ENCODE results near the gene NOSIP. TPM values are rescaled to one million over a fixed set of nuclear protein-coding genes. Genes with fewer than 3 reads are reported as not detected.

NOSIP gene
- total RNA-seq, 2 experiments from 2014 or later, result 202 to 203 TPM

DNA sequence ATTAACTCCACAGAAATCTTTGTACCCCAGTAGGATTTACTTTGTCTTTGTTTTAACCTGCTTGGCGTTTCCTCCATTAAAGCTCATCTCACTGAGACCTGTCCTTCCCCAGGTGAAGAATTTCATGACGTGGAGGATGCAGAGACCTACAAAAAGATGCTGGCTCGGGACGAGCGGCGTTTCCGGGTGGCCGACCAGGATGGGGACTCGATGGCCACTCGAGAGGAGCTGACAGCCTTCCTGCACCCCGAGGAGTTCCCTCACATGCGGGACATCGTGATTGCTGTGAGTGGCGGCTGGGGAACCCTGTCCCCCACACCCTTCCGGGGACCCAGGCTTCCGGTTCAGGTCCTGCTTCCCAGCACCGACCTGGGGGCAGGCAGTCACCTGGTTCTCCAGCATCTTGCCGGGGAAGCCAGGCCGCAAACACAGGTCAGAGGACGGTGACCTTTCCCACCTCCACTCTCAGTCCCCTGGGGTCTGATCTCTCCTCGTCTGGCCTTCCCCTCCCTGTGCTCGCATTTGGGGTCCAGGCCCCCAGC, 43.4 kb downstream of the NOSIP start:
- no peak for TF ChIP-seq CTCF (IDR thresholded peaks at IDR 0.05)
- ChIA-PET POLR2A (no interaction called here), CTCF (interaction anchor here (1.9 to 4.3 kb wide), 2 partner anchors 10 to 33 kb away, joined by 6 to 31 read pairs; no protein-coding TSS in a partner anchor)
- H3K4me1 Mint-ChIP-seq (ENCODE audit: low read depth), result peaks cover 24% of the 10 kb centered on the region
- no peaks in the 10 kb centered on the region for H3K36me3 Mint-ChIP-seq (ENCODE audit: low read depth)
- Histone ChIP-seq H3K9me3 (ENCODE audit: control insufficient read depth in 1 of 2, insufficient read depth in 1 of 2, low read length in 2 of 2) (no peaks in the 10 kb centered on the region), H3K4me3 (ENCODE audit: low read length) (no peak overlapping the region), H3K4me1 (ENCODE audit: insufficient read depth, low read length) (peaks cover 28% of the 10 kb centered on the region), H3K36me3 (ENCODE audit: insufficient read depth, low read length) (peaks cover 3% of the 10 kb centered on the region), H3K27ac (ENCODE audit: low read depth in 1 of 2, low read length in 2 of 2) (no peak overlapping the region), H3K27me3 (ENCODE audit: control insufficient read depth in 1 of 2, insufficient read depth in 2 of 2, low read length in 2 of 2) (no peaks in the 10 kb centered on the region)
- no peaks in the 10 kb centered on the region for H3K27me3 Mint-ChIP-seq
- ATAC-seq (ENCODE audit: poor library complexity) (no peak), DNase-seq (no peak)
- intact Hi-C loops (cut with DNase I, micrococcal nuclease), result loop anchor here in 1 of 2 experiments (5.0 kb wide), 1 partner anchor 35 kb away; no protein-coding TSS in a partner anchor
- H3K4me3 Mint-ChIP-seq, result no peak overlapping the region
- no peaks in the 10 kb centered on the region for H3K9me3 Mint-ChIP-seq
- H3K27ac Mint-ChIP-seq, result no peak overlapping the region

- ChIA-PET POLR2A (interaction anchor here (0.7 to 3.1 kb wide), 16 partner anchors 12 to 105 kb away, joined by 3 to 19 read pairs (median 4); partner anchors contain the start of genes FCGRT, PRR12, RPS11 and RRAS), CTCF (interaction anchor here (1.0 to 4.3 kb wide), 10 partner anchors 12 to 106 kb away, joined by 3 to 31 read pairs (median 5); partner anchors contain the start of gene RRAS)
- no peaks in the 10 kb centered on the region for H3K27me3 ChIP-seq (ENCODE audit: control insufficient read depth in 1 of 2, insufficient read depth in 2 of 2, low read length in 2 of 2)
- Mint-ChIP-seq H3K36me3 (ENCODE audit: low read depth) (no peaks in the 10 kb centered on the region), H3K4me1 (ENCODE audit: low read depth) (peaks cover 27% of the 10 kb centered on the region), H3K4me3 (peak overlapping the region; percentile 93), H3K27ac (peak overlapping the region; percentile 28), H3K27me3 (no peaks in the 10 kb centered on the region), H3K9me3 (no peaks in the 10 kb centered on the region)
- H3K27ac ChIP-seq (ENCODE audit: low read depth in 1 of 2, low read length in 2 of 2), result no peak overlapping the region
- TF ChIP-seq CTCF (IDR thresholded peaks at IDR 0.05), result peak; percentile 4
- intact Hi-C loops (cut with DNase I, micrococcal nuclease), result loop anchor here in 1 of 2 experiments (5.0 kb wide), 1 partner anchor 37 kb away; no protein-coding TSS in a partner anchor
- DNase-seq (peak in 2 of 14 experiments; percentile 10 to 29), ATAC-seq (ENCODE audit: poor library complexity) (no peak)
- H3K4me3 ChIP-seq (ENCODE audit: low read length), result peak overlapping the region; percentile 70
- peaks cover 3% of the 10 kb centered on the region for H3K36me3 ChIP-seq (ENCODE audit: insufficient read depth, low read length)
- no peaks in the 10 kb centered on the region for H3K9me3 ChIP-seq (ENCODE audit: control insufficient read depth in 1 of 2, insufficient read depth in 1 of 2, low read length in 2 of 2)
- peaks cover 28% of the 10 kb centered on the region for H3K4me1 ChIP-seq (ENCODE audit: insufficient read depth, low read length)
Measured at GRCh38 chr19:49534632-49535385, 45.5 kb downstream of the NOSIP start.

- Mint-ChIP-seq H3K27ac (peak overlapping the region; percentile 71), H3K4me1 (ENCODE audit: low read depth) (peaks cover 27% of the 10 kb centered on the region), H3K4me3 (peak overlapping the region; percentile 93), H3K36me3 (ENCODE audit: low read depth) (no peaks in the 10 kb centered on the region), H3K27me3 (no peaks in the 10 kb centered on the region), H3K9me3 (no peaks in the 10 kb centered on the region)
- Histone ChIP-seq H3K4me3 (ENCODE audit: low read length) (peak overlapping the region; percentile 70), H3K9me3 (ENCODE audit: control insufficient read depth in 1 of 2, insufficient read depth in 1 of 2, low read length in 2 of 2) (no peaks in the 10 kb centered on the region), H3K4me1 (ENCODE audit: insufficient read depth, low read length) (peaks cover 28% of the 10 kb centered on the region), H3K36me3 (ENCODE audit: insufficient read depth, low read length) (no peaks in the 10 kb centered on the region), H3K27ac (ENCODE audit: low read depth in 1 of 2, low read length in 2 of 2) (no peak overlapping the region), H3K27me3 (ENCODE audit: control insufficient read depth in 1 of 2, insufficient read depth in 2 of 2, low read length in 2 of 2) (no peaks in the 10 kb centered on the region)
- ChIA-PET POLR2A (interaction anchor here (0.6 to 3.1 kb wide), 19 partner anchors 13 to 344 kb away, joined by 3 to 19 read pairs (median 4); partner anchors contain the start of genes FCGRT, PIH1D1, PRMT1 and PRR12), CTCF (interaction anchor here (1.0 to 4.3 kb wide), 9 partner anchors 13 to 107 kb away, joined by 3 to 31 read pairs (median 5); partner anchors contain the start of gene RRAS)
- intact Hi-C loops (cut with DNase I, micrococcal nuclease), result loop anchor here in 1 of 2 experiments (1.0 kb wide), 1 partner anchor 34 kb away; no protein-coding TSS in a partner anchor
- ATAC-seq (ENCODE audit: poor library complexity), result peak; percentile 91
- peak; percentile 38 for TF ChIP-seq CTCF (IDR thresholded peaks at IDR 0.05)
- peak; percentile 72 to 92 (median 82) for DNase-seq
Measured at GRCh38 chr19:49533551-49534488, 46.5 kb downstream of the NOSIP start.

Measured in CD4-positive, alpha-beta T cell (primary cell).